ENCODE data around the gene DNAJC12. TPM values are rescaled to one million over a fixed set of nuclear protein-coding genes. Genes with fewer than 3 reads are reported as not detected.
"Not testable (repeated sequence)": the region's sequence is repeated elsewhere in the genome, so short reads cannot be mapped to it uniquely, and the experiment has no call there.

The DNAJC12 gene
- total RNA-seq, 1 donor: not detected

GRCh38 chr10:67853512-67853911 lies 15.5 kb upstream of the DNAJC12 start:
- Histone ChIP-seq H3K27me3 (ENCODE audit: insufficient read depth, low read length) (no peaks in the 10 kb centered on the region), H3K4me1 (ENCODE audit: insufficient read depth, low read length) (peaks cover 10% of the 10 kb centered on the region), H3K9me3 (ENCODE audit: low read depth, low read length) (no peaks in the 10 kb centered on the region), H3K4me3 (ENCODE audit: low read length) (no peak overlapping the region)

GRCh38 chr10:67852761-67853160 lies 14.8 kb upstream of the DNAJC12 start:
- H3K4me1 ChIP-seq (ENCODE audit: insufficient read depth, low read length): peaks cover 10% of the 10 kb centered on the region
- no peak overlapping the region for H3K4me3 ChIP-seq (ENCODE audit: low read length)
- no peaks in the 10 kb centered on the region for H3K9me3 ChIP-seq (ENCODE audit: low read depth, low read length)
- no peaks in the 10 kb centered on the region for H3K27me3 ChIP-seq (ENCODE audit: insufficient read depth, low read length)

GRCh38 chr10:67851186-67851585 lies 13.2 kb upstream of the DNAJC12 start:
- Histone ChIP-seq H3K4me3 (ENCODE audit: low read length) (no peak overlapping the region), H3K27me3 (ENCODE audit: insufficient read depth, low read length) (no peaks in the 10 kb centered on the region)

GRCh38 chr10:67849331-67850011 lies 11.5 kb upstream of the DNAJC12 start:
- Histone ChIP-seq H3K4me1 (ENCODE audit: insufficient read depth, low read length) (peaks cover 5% of the 10 kb centered on the region), H3K4me3 (ENCODE audit: low read length) (peak overlapping the region; percentile 71), H3K27me3 (ENCODE audit: insufficient read depth, low read length) (no peaks in the 10 kb centered on the region), H3K9me3 (ENCODE audit: low read depth, low read length) (no peaks in the 10 kb centered on the region)

More at GRCh38 chr10:67851186-67851585, 13.2 kb upstream of the DNAJC12 start:
- Histone ChIP-seq H3K4me1 (ENCODE audit: insufficient read depth, low read length) (peaks cover 10% of the 10 kb centered on the region), H3K9me3 (ENCODE audit: low read depth, low read length) (no peaks in the 10 kb centered on the region)

GRCh38 chr10:67843284-67843683 lies 5.3 kb upstream of the DNAJC12 start:
- H3K4me3 ChIP-seq (ENCODE audit: low read length): no peak overlapping the region
- no peaks in the 10 kb centered on the region for H3K9me3 ChIP-seq (ENCODE audit: low read depth, low read length)
- no peaks in the 10 kb centered on the region for H3K4me1 ChIP-seq (ENCODE audit: insufficient read depth, low read length)
- H3K27me3 ChIP-seq (ENCODE audit: insufficient read depth, low read length): no peaks in the 10 kb centered on the region

GRCh38 chr10:67841737-67842136 lies 3.7 kb upstream of the DNAJC12 start:
- Histone ChIP-seq H3K4me1 (ENCODE audit: insufficient read depth, low read length) (no peaks in the 10 kb centered on the region), H3K27me3 (ENCODE audit: insufficient read depth, low read length) (no peaks in the 10 kb centered on the region), H3K4me3 (ENCODE audit: low read length) (no peak overlapping the region), H3K9me3 (ENCODE audit: low read depth, low read length) (no peaks in the 10 kb centered on the region)

- H3K4me1 ChIP-seq (ENCODE audit: insufficient read depth, low read length): no peaks in the 10 kb centered on the region
- no peaks in the 10 kb centered on the region for H3K27me3 ChIP-seq (ENCODE audit: insufficient read depth, low read length)
- no peaks in the 10 kb centered on the region for H3K9me3 ChIP-seq (ENCODE audit: low read depth, low read length)
- H3K4me3 ChIP-seq (ENCODE audit: low read length): no peak overlapping the region
These were observed 2.0 kb upstream of the DNAJC12 start for GRCh38 chr10:67839951-67840350.

- H3K27me3 ChIP-seq (ENCODE audit: insufficient read depth, low read length); H3K4me1 ChIP-seq (ENCODE audit: insufficient read depth, low read length); H3K4me3 ChIP-seq (ENCODE audit: low read length); H3K9me3 ChIP-seq (ENCODE audit: low read depth, low read length): not testable (repeated sequence)
These were observed 1.5 kb upstream of the DNAJC12 start for GRCh38 chr10:67839511-67839910.

GRCh38 chr10:67836972-67837371 lies 1.0 kb downstream of the DNAJC12 start:
- Histone ChIP-seq H3K4me3 (ENCODE audit: low read length) (no peak overlapping the region), H3K4me1 (ENCODE audit: insufficient read depth, low read length) (no peaks in the 10 kb centered on the region), H3K27me3 (ENCODE audit: insufficient read depth, low read length) (no peaks in the 10 kb centered on the region), H3K9me3 (ENCODE audit: low read depth, low read length) (no peaks in the 10 kb centered on the region)

GRCh38 chr10:67836488-67836887 lies 1.5 kb downstream of the DNAJC12 start:
- Histone ChIP-seq H3K4me1 (ENCODE audit: insufficient read depth, low read length) (no peaks in the 10 kb centered on the region), H3K9me3 (ENCODE audit: low read depth, low read length) (no peaks in the 10 kb centered on the region), H3K4me3 (ENCODE audit: low read length) (no peak overlapping the region), H3K27me3 (ENCODE audit: insufficient read depth, low read length) (no peaks in the 10 kb centered on the region)

- not testable (repeated sequence) for H3K9me3 ChIP-seq (ENCODE audit: low read depth, low read length); H3K4me1 ChIP-seq (ENCODE audit: insufficient read depth, low read length); H3K27me3 ChIP-seq (ENCODE audit: insufficient read depth, low read length); H3K4me3 ChIP-seq (ENCODE audit: low read length)
These were observed 2.2 kb downstream of the DNAJC12 start for GRCh38 chr10:67835541-67836394.

- no peaks in the 10 kb centered on the region for H3K9me3 ChIP-seq (ENCODE audit: low read depth, low read length)
- no peaks in the 10 kb centered on the region for H3K27me3 ChIP-seq (ENCODE audit: insufficient read depth, low read length)
- no peaks in the 10 kb centered on the region for H3K4me1 ChIP-seq (ENCODE audit: insufficient read depth, low read length)
- no peak overlapping the region for H3K4me3 ChIP-seq (ENCODE audit: low read length)
These were observed 3.6 kb downstream of the DNAJC12 start for GRCh38 chr10:67834375-67834774.

- Histone ChIP-seq H3K9me3 (ENCODE audit: low read depth, low read length) (no peaks in the 10 kb centered on the region), H3K27me3 (ENCODE audit: insufficient read depth, low read length) (no peaks in the 10 kb centered on the region), H3K4me1 (ENCODE audit: insufficient read depth, low read length) (no peaks in the 10 kb centered on the region), H3K4me3 (ENCODE audit: low read length) (no peak overlapping the region)
These were observed 10.2 kb downstream of the DNAJC12 start for GRCh38 chr10:67827811-67828210.

GRCh38 chr10:67819768-67820204 lies 18.2 kb downstream of the DNAJC12 start:
- Histone ChIP-seq H3K4me1 (ENCODE audit: insufficient read depth, low read length) (no peaks in the 10 kb centered on the region), H3K4me3 (ENCODE audit: low read length) (no peak overlapping the region), H3K9me3 (ENCODE audit: low read depth, low read length) (no peaks in the 10 kb centered on the region), H3K27me3 (ENCODE audit: insufficient read depth, low read length) (no peaks in the 10 kb centered on the region)

GRCh38 chr10:67818323-67818722 lies 19.7 kb downstream of the DNAJC12 start:
- Histone ChIP-seq H3K27me3 (ENCODE audit: insufficient read depth, low read length) (no peaks in the 10 kb centered on the region), H3K9me3 (ENCODE audit: low read depth, low read length) (no peaks in the 10 kb centered on the region), H3K4me3 (ENCODE audit: low read length) (no peak overlapping the region), H3K4me1 (ENCODE audit: insufficient read depth, low read length) (no peaks in the 10 kb centered on the region)

Data from mononuclear cell (primary cell).